ENCODE data around the gene RNF212. TPM values are rescaled to one million over a fixed set of nuclear protein-coding genes. Genes with fewer than 3 reads are reported as not detected.

The RNF212 gene
- total RNA-seq, 6 donors from 2014 or later, result 2.7 to 14.7 (median 5.3) TPM

- ATAC-seq (ENCODE audit: low FRiP score in 2 of 2) (no peak), DNase-seq (peak in 1 of 2 donors; percentile 31)
- H3K36me3 ChIP-seq, result no peaks in the 10 kb centered on the region
- TF ChIP-seq POLR2A (IDR thresholded peaks at IDR 0.05) (no peak), POLR2AphosphoS5 (IDR thresholded peaks at IDR 0.05) (no peak), EP300 (IDR thresholded peaks at IDR 0.05) (no peak), CTCF (IDR thresholded peaks at IDR 0.05) (no peak)
- peaks cover 0 to 10% (median 7%) of the 10 kb centered on the region in 4 donors for H3K27me3 ChIP-seq
- peaks cover 25 to 44% (median 31%) of the 10 kb centered on the region in 4 donors for H3K4me1 ChIP-seq
- 93 to 97% methylated on average over 11 to 17 of the region's 17 CpGs for WGBS, 2 donors
- no peaks in the 10 kb centered on the region for H3K9me3 ChIP-seq
- H3K27ac ChIP-seq, result no peak overlapping the region
- no peak overlapping the region for H3K4me3 ChIP-seq
These were observed 70.9 kb downstream of the RNF212 start for GRCh38 chr4:1042352-1043055.

GRCh38 chr4:1041936-1042330 is 71.4 kb downstream of the RNF212 start:
- Histone ChIP-seq H3K36me3 (no peaks in the 10 kb centered on the region), H3K4me1 (peaks cover 19 to 38% (median 26%) of the 10 kb centered on the region in 4 donors), H3K27me3 (peaks cover 0 to 10% (median 7%) of the 10 kb centered on the region in 4 donors), H3K9me3 (no peaks in the 10 kb centered on the region), H3K27ac (no peak overlapping the region), H3K4me3 (no peak overlapping the region)
- 50 to 53% methylated on average over 8 of the region's 8 CpGs for WGBS, 2 donors
- DNase-seq (peak in 1 of 2 donors; percentile 47), ATAC-seq (ENCODE audit: low FRiP score in 2 of 2) (no peak)
- TF ChIP-seq CTCF (IDR thresholded peaks at IDR 0.05), result no peak
- no peak for TF ChIP-seq EP300 (IDR thresholded peaks at IDR 0.05)
- TF ChIP-seq POLR2A (IDR thresholded peaks at IDR 0.05), result no peak
- TF ChIP-seq POLR2AphosphoS5 (IDR thresholded peaks at IDR 0.05), result no peak

GRCh38 chr4:1041147-1041935 is 72.0 kb downstream of the RNF212 start:
- H3K4me3 ChIP-seq, result no peak overlapping the region
- peaks cover 0 to 10% (median 7%) of the 10 kb centered on the region in 4 donors for H3K27me3 ChIP-seq
- ATAC-seq (ENCODE audit: low FRiP score in 2 of 2), result no peak
- 15 to 42% methylated on average over 18 to 33 of the region's 36 CpGs for WGBS, 2 donors
- no peak for TF ChIP-seq CTCF (IDR thresholded peaks at IDR 0.05)
- TF ChIP-seq EP300 (IDR thresholded peaks at IDR 0.05), result no peak
- TF ChIP-seq POLR2AphosphoS5 (IDR thresholded peaks at IDR 0.05), result no peak
- no peak for TF ChIP-seq POLR2A (IDR thresholded peaks at IDR 0.05)
- no peak overlapping the region for H3K27ac ChIP-seq
- H3K9me3 ChIP-seq, result no peaks in the 10 kb centered on the region
- peak in 1 of 2 donors; percentile 82 for DNase-seq
- H3K4me1 ChIP-seq, result peaks cover 16 to 35% (median 23%) of the 10 kb centered on the region in 4 donors
- no peaks in the 10 kb centered on the region for H3K36me3 ChIP-seq

- ATAC-seq (ENCODE audit: low FRiP score in 2 of 2) (no peak), DNase-seq (peak in 1 of 2 donors; percentile 70)
- 80 to 93% methylated on average over 10 to 21 of the region's 21 CpGs for WGBS, 2 donors
- Histone ChIP-seq H3K9me3 (no peaks in the 10 kb centered on the region), H3K27ac (peak overlapping the region in 1 of 4 donors; percentile 25), H3K4me1 (peaks cover 16 to 37% (median 23%) of the 10 kb centered on the region in 4 donors), H3K27me3 (peaks cover 0 to 10% (median 7%) of the 10 kb centered on the region in 4 donors), H3K36me3 (no peaks in the 10 kb centered on the region), H3K4me3 (no peak overlapping the region)
- TF ChIP-seq POLR2AphosphoS5 (IDR thresholded peaks at IDR 0.05), result no peak
- no peak for TF ChIP-seq CTCF (IDR thresholded peaks at IDR 0.05)
- TF ChIP-seq EP300 (IDR thresholded peaks at IDR 0.05), result no peak
These were observed 72.8 kb downstream of the RNF212 start for GRCh38 chr4:1040344-1041146.

Measured in upper lobe of left lung (tissue), 6 donors.